Skeletal muscle satellite cell (primary cell): Measurements from ENCODE around the gene ATP5F1A. TPM values are rescaled to one million over a fixed set of nuclear protein-coding genes. Genes with fewer than 3 reads are reported as not detected.

Experiments used
- H3K27me3 ChIP-seq: 2 replicates; pipeline ENCODE4 v1.7.0; 2013; ENCODE audit warnings: low read length; ENCODE audit not compliant: control insufficient read depth, insufficient read depth
- H3K36me3 ChIP-seq: 2 replicates; pipeline ENCODE4 v1.7.0; 2013; ENCODE audit warnings: mild to moderate bottlenecking, control low read depth, low read length; ENCODE audit not compliant: insufficient read depth
- H3K4me1 ChIP-seq: 2 replicates; pipeline ENCODE4 v1.7.0; 2013; ENCODE audit warnings: low read length; ENCODE audit not compliant: control insufficient read depth, insufficient read depth
- H3K4me2 ChIP-seq: 2 replicates; pipeline ENCODE4 v1.7.0; 2013; ENCODE audit warnings: mild to moderate bottlenecking, low read length
- H3K4me3 ChIP-seq: 2 replicates; pipeline ENCODE4 v1.7.0; 2013; ENCODE audit warnings: low read length
- H3K9ac ChIP-seq: 2 replicates; pipeline ENCODE4 v1.7.0; 2013; ENCODE audit warnings: mild to moderate bottlenecking, low read depth, low read length, moderate library complexity
- H3K9me3 ChIP-seq: replicated peaks from 2 replicates; pipeline ENCODE4 v1.7.0; 2013; ENCODE audit warnings: mild to moderate bottlenecking, control low read depth, low read length
- small RNA-seq: library from RNA; depleted of rRNA; stranded (forward); fragments of <200 nt; gene quantifications from one replicate; pipeline ENCODE3, GENCODE V24; 2012

The ATP5F1A gene

GRCh38 chr18:46040747-46041104 lies 57.4 kb downstream of the ATP5F1A start:
- H3K4me1 ChIP-seq = peaks cover 7% of the 10 kb centered on the region
- H3K9me3 ChIP-seq = no peaks in the 10 kb centered on the region
- H3K36me3 ChIP-seq = no peaks in the 10 kb centered on the region
- H3K4me2 ChIP-seq = no peak overlapping the region
- H3K27me3 ChIP-seq = no peaks in the 10 kb centered on the region
- no peak overlapping the region for H3K9ac ChIP-seq
- H3K4me3 ChIP-seq = no peak overlapping the region

- H3K4me1 ChIP-seq = peaks cover 10% of the 10 kb centered on the region
- no peaks in the 10 kb centered on the region for H3K27me3 ChIP-seq
- no peak overlapping the region for H3K9ac ChIP-seq
Measured at GRCh38 chr18:46040033-46040746, 57.9 kb downstream of the ATP5F1A start.

GRCh38 chr18:46037512-46038305 lies 60.4 kb downstream of the ATP5F1A start:
- no peak overlapping the region for H3K4me2 ChIP-seq
- H3K36me3 ChIP-seq = no peaks in the 10 kb centered on the region
- H3K9ac ChIP-seq = no peak overlapping the region

More at GRCh38 chr18:46040033-46040746, 57.9 kb downstream of the ATP5F1A start:
- Histone ChIP-seq H3K9me3 (no peaks in the 10 kb centered on the region), H3K36me3 (no peaks in the 10 kb centered on the region), H3K4me2 (no peak overlapping the region), H3K4me3 (no peak overlapping the region)

GRCh38 chr18:46035696-46036680 lies 62.1 kb downstream of the ATP5F1A start:
- Histone ChIP-seq H3K27me3 (no peaks in the 10 kb centered on the region), H3K4me3 (no peak overlapping the region), H3K9ac (no peak overlapping the region), H3K36me3 (no peaks in the 10 kb centered on the region), H3K4me2 (no peak overlapping the region), H3K9me3 (no peaks in the 10 kb centered on the region), H3K4me1 (peaks cover 3% of the 10 kb centered on the region)

More at GRCh38 chr18:46037512-46038305, 60.4 kb downstream of the ATP5F1A start:
- no peak overlapping the region for H3K4me3 ChIP-seq
- H3K27me3 ChIP-seq = no peaks in the 10 kb centered on the region
- no peaks in the 10 kb centered on the region for H3K9me3 ChIP-seq
- H3K4me1 ChIP-seq = peaks cover 8% of the 10 kb centered on the region

GRCh38 chr18:46034230-46034629 lies 63.9 kb downstream of the ATP5F1A start:
- no peaks in the 10 kb centered on the region for H3K9me3 ChIP-seq
- H3K4me2 ChIP-seq = no peak overlapping the region
- no peak overlapping the region for H3K4me3 ChIP-seq
- no peaks in the 10 kb centered on the region for H3K36me3 ChIP-seq
- no peaks in the 10 kb centered on the region for H3K27me3 ChIP-seq
- H3K4me1 ChIP-seq = peaks cover 3% of the 10 kb centered on the region
- H3K9ac ChIP-seq = no peak overlapping the region

GRCh38 chr18:46031741-46032140 lies 66.4 kb downstream of the ATP5F1A start:
- Histone ChIP-seq H3K36me3 (no peaks in the 10 kb centered on the region), H3K4me1 (peaks cover 9% of the 10 kb centered on the region), H3K4me3 (no peak overlapping the region), H3K4me2 (no peak overlapping the region), H3K9me3 (no peaks in the 10 kb centered on the region), H3K27me3 (no peaks in the 10 kb centered on the region), H3K9ac (no peak overlapping the region)

Small RNAs within 50 kb of the gene (small RNA-seq; reads per million reads assigned to genes)
- gene RNU6-1278P (not detected), gene RNY4P37 (not detected)
